ENCODE results near the gene DACH1.

DNA sequence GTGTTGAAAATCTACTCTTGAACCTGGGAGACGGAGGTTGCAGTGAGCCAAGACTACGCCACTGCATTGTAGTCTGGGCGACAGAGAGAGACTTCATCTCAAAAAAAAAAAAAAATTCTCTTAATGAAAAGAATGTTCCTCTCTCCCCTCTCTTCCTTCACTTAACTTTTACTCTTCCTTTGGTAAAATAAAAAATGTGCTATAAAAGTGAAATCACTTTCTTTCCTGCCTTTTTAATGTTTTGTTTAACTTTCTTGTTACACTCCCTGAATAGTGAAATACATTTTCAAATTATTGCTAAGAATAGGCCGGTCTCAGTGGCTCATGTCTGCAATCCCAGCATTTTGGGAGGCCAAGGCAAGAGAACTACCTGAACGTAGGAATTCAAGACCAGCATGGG, 86.5 kb downstream of the DACH1 start:
- TF ChIP-seq POLR2A (IDR thresholded peaks at IDR 0.05; ENCODE audit: borderline replicate concordance, extremely low read depth, insufficient read depth, insufficient read length): no peak
- TF ChIP-seq, protein P1, sequence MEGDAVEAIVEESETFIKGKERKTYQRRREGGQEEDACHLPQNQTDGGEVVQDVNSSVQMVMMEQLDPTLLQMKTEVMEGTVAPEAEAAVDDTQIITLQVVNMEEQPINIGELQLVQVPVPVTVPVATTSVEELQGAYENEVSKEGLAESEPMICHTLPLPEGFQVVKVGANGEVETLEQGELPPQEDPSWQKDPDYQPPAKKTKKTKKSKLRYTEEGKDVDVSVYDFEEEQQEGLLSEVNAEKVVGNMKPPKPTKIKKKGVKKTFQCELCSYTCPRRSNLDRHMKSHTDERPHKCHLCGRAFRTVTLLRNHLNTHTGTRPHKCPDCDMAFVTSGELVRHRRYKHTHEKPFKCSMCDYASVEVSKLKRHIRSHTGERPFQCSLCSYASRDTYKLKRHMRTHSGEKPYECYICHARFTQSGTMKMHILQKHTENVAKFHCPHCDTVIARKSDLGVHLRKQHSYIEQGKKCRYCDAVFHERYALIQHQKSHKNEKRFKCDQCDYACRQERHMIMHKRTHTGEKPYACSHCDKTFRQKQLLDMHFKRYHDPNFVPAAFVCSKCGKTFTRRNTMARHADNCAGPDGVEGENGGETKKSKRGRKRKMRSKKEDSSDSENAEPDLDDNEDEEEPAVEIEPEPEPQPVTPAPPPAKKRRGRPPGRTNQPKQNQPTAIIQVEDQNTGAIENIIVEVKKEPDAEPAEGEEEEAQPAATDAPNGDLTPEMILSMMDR (IDR thresholded peaks at IDR 0.05 in 2 of 3, conservative IDR thresholded peaks at IDR 0.05 in 1 of 3; ENCODE audit: borderline replicate concordance in 1 of 3, insufficient read depth in 1 of 3, low read depth in 2 of 3, low read length in 2 of 3): no peak
- no peak for TF ChIP-seq YY1 (IDR thresholded peaks at IDR 0.05; ENCODE audit: extremely low read depth, insufficient replicate concordance, low read depth, low read length)
- TF ChIP-seq, protein P2, sequence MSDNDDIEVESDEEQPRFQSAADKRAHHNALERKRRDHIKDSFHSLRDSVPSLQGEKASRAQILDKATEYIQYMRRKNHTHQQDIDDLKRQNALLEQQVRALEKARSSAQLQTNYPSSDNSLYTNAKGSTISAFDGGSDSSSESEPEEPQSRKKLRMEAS (IDR thresholded peaks at IDR 0.05): no peak
- TF ChIP-seq, protein P3, sequence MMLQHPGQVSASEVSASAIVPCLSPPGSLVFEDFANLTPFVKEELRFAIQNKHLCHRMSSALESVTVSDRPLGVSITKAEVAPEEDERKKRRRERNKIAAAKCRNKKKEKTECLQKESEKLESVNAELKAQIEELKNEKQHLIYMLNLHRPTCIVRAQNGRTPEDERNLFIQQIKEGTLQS (IDR thresholded peaks at IDR 0.05): no peak
- TF ChIP-seq ZNF274 (IDR thresholded peaks at IDR 0.05; ENCODE audit: low read depth, low read length): no peak
- TF ChIP-seq EZH2phosphoT487 (IDR thresholded peaks at IDR 0.05; ENCODE audit: borderline replicate concordance): no peak

All from HCT116 (cell line).